K562 treated with DMSO at 1 percent for 12 hours (cell line): ENCODE data around the gene SUMF1. TPM values are rescaled to one million over a fixed set of nuclear protein-coding genes. Genes with fewer than 3 reads are reported as not detected.

Experiments
- total RNA-seq: library from RNA; unstranded; fragments of 300-600 nt; gene quantifications from 2 replicates; pipeline ENCODE4 v1.2.3, GENCODE V29; 2022; ENCODE audit not compliant: insufficient read depth

SUMF1 gene
- 5.2 and 6.4 TPM in 2 replicates for total RNA-seq

GRCh38 chr3:4466741-4467521 lies at the start of gene SUMF1:
Gene SUMF1, minus strand, starts transcription at chr3:4467269. Its CDS starts 24 bp downstream, at chr3:4467245.

GRCh38 chr3:4493014-4493940 lies 26.2 kb upstream of the SUMF1 start, which contains the start of gene ITPR1:
Gene ITPR1, plus strand, starts transcription at chr3:4493348. Its CDS starts 23,144 bp downstream, at chr3:4516492.

Other genes with a start within 250 kb of the SUMF1 start
- 6.3 and 9.0 TPM in 2 replicates for gene SETMAR, start 163.9 kb downstream of the SUMF1 start, total RNA-seq
- gene ITPR1, start 26.1 kb upstream of the SUMF1 start, total RNA-seq = 12.2 and 27.5 TPM in 2 replicates